Neural cell (in vitro differentiated cells): Measurements from ENCODE around the gene ECM2. TPM values are rescaled to one million over a fixed set of nuclear protein-coding genes. Genes with fewer than 3 reads are reported as not detected.

Experiments
- H2AFZ ChIP-seq: fragments of 200-600, 300-800 bp; sonication (generic), shearing (Covaris generic); 2 replicates; pipeline ENCODE4 v1.6.0; 2014; ENCODE audit warnings: low read depth, mild to moderate bottlenecking, antibody characterized with exemption, low read length, moderate library complexity
- H3F3A ChIP-seq: fragments of 200-600 bp; shearing (Covaris generic); 2 replicates; pipeline ENCODE4 v1.6.1; 2016; ENCODE audit warnings: mild to moderate bottlenecking, moderate library complexity, mixed read lengths, antibody characterized with exemption, low read length; ENCODE audit not compliant: insufficient read depth, poor library complexity, severe bottlenecking
- H3K27ac ChIP-seq: fragments of 200-600, 300-800 bp; sonication (generic), shearing (Covaris generic); 2 replicates; pipeline ENCODE4 v1.5.1; 2014; ENCODE audit warnings: mild to moderate bottlenecking, low read length, moderate library complexity
- H3K27me3 ChIP-seq: fragments of 300-800, 200-600 bp; sonication (generic), shearing (Covaris generic); 2 replicates; pipeline ENCODE4 v1.6.0; 2014; ENCODE audit warnings: mild to moderate bottlenecking, low read depth, low read length, moderate library complexity; ENCODE audit not compliant: insufficient read depth
- H3K36me3 ChIP-seq: fragments of 300-800, 200-600 bp; sonication (generic), shearing (Covaris generic); 2 replicates; pipeline ENCODE4 v1.5.1; 2014; ENCODE audit warnings: mild to moderate bottlenecking, antibody characterized with exemption, low read length, moderate library complexity; ENCODE audit not compliant: insufficient read depth
- H3K4me2 ChIP-seq: fragments of 300-800, 200-600 bp; sonication (generic), shearing (Covaris generic); 2 replicates; pipeline ENCODE4 v1.6.0; 2014; ENCODE audit warnings: mild to moderate bottlenecking, low read length
- H3K4me3 ChIP-seq: fragments of 300-800, 200-600 bp; sonication (generic), shearing (Covaris generic); 2 replicates; pipeline ENCODE4 v1.5.1; 2014; ENCODE audit warnings: mild to moderate bottlenecking, low read length, moderate library complexity
- H3K79me2 ChIP-seq: fragments of 200-600 bp; shearing (Covaris generic); replicated peaks from 2 replicates; pipeline ENCODE4 v1.6.0; 2014; ENCODE audit warnings: mild to moderate bottlenecking, low read length, moderate library complexity; ENCODE audit not compliant: insufficient read depth
- H3K9ac ChIP-seq: fragments of 300-800, 200-600 bp; sonication (generic), shearing (Covaris generic); 2 replicates; pipeline ENCODE4 v1.6.1; 2016; ENCODE audit warnings: mild to moderate bottlenecking, low read length, mixed read lengths
- H3K9me2 ChIP-seq: fragments of 200-600 bp; shearing (Covaris generic); 2 replicates; pipeline ENCODE4 v1.6.1; 2016; ENCODE audit warnings: mild to moderate bottlenecking, low read length, mixed read lengths; ENCODE audit not compliant: insufficient read depth
- H3K9me3 ChIP-seq: fragments of 200-600, 300-800 bp; sonication (generic), shearing (Covaris generic); 2 replicates; pipeline ENCODE4 v1.6.1; 2016; ENCODE audit warnings: mild to moderate bottlenecking, mixed run types, low read length, moderate library complexity, mixed read lengths
- H4K20me1 ChIP-seq: fragments of 200-600 bp; shearing (Covaris generic); 2 replicates; pipeline ENCODE4 v1.6.1; 2016; ENCODE audit warnings: mild to moderate bottlenecking, mixed run types; ENCODE audit not compliant: insufficient read depth
- CTCF ChIP-seq: fragments of 450-650 bp; IDR thresholded peaks from 2 replicates; pipeline ENCODE4 v1.5.1; 2014; ENCODE audit warnings: antibody characterized with exemption, mild to moderate bottlenecking, moderate library complexity; ENCODE audit not compliant: poor library complexity, severe bottlenecking
- EP300 ChIP-seq: fragments of 450-650 bp; conservative IDR thresholded peaks from 2 replicates; pipeline ENCODE4 v1.6.1; 2014; ENCODE audit warnings: antibody characterized with exemption, mild to moderate bottlenecking, moderate library complexity; ENCODE audit not compliant: poor library complexity, severe bottlenecking
- EZH2 ChIP-seq: fragments of 200-600, 300-800 bp; shearing (Covaris generic), sonication (generic); IDR thresholded peaks from 2 replicates; pipeline ENCODE4 v1.6.1; 2014; ENCODE audit warnings: antibody characterized with exemption, low read length, borderline replicate concordance, mild to moderate bottlenecking; ENCODE audit not compliant: insufficient read depth, poor library complexity, severe bottlenecking
- MXI1 ChIP-seq: fragments of 450-650 bp; conservative IDR thresholded peaks from 2 replicates; pipeline ENCODE4 v1.6.1; 2014; ENCODE audit warnings: antibody characterized with exemption, mild to moderate bottlenecking; ENCODE audit not compliant: poor library complexity, severe bottlenecking
- POLR2AphosphoS5 ChIP-seq: IDR thresholded peaks from 2 replicates; pipeline ENCODE4 v1.6.1; 2012
- RAD21 ChIP-seq: fragments of 450-650 bp; conservative IDR thresholded peaks from 2 replicates; pipeline ENCODE4 v1.6.1; 2014; ENCODE audit warnings: antibody characterized with exemption, mild to moderate bottlenecking, moderate library complexity
- REST ChIP-seq: IDR thresholded peaks from 2 replicates; pipeline ENCODE4 v1.6.1; 2012; ENCODE audit warnings: borderline replicate concordance
- SMC3 ChIP-seq: fragments of 450-650 bp; conservative IDR thresholded peaks from 2 replicates; pipeline ENCODE4 v1.6.1; 2014; ENCODE audit warnings: antibody characterized with exemption, mild to moderate bottlenecking, moderate library complexity; ENCODE audit not compliant: poor library complexity
- TAF1 ChIP-seq: IDR thresholded peaks from 2 replicates; pipeline ENCODE4 v1.6.1; 2012; ENCODE audit warnings: low read depth
- polyA plus RNA-seq: library from polyadenylated mRNA; depleted of rRNA; stranded (reverse); fragments of >200 nt; gene quantifications from 2 replicates; pipeline ENCODE4 v1.2.3, GENCODE V29; 2014

The ECM2 gene
- polyA plus RNA-seq, 1 donor from 2014 or later = not detected

GRCh38 chr9:92468206-92468605 lies 67.6 kb downstream of the ECM2 start:
- H3K9me3 ChIP-seq = no peaks in the 10 kb centered on the region
- H3K27me3 ChIP-seq = no peaks in the 10 kb centered on the region
- H3K79me2 ChIP-seq = no peaks in the 10 kb centered on the region
- no peak overlapping the region for H2AFZ ChIP-seq
- H3K36me3 ChIP-seq = no peaks in the 10 kb centered on the region
- no peak overlapping the region for H3K27ac ChIP-seq
- TF ChIP-seq EZH2 = no peak
- no peak for TF ChIP-seq SMC3
- no peak for TF ChIP-seq RAD21
- no peak for TF ChIP-seq CTCF
- no peak for TF ChIP-seq POLR2AphosphoS5
- no peaks in the 10 kb centered on the region for H4K20me1 ChIP-seq
- H3K9me2 ChIP-seq = no peaks in the 10 kb centered on the region
- H3K9ac ChIP-seq = no peak overlapping the region
- no peaks in the 10 kb centered on the region for H3F3A ChIP-seq
- no peak overlapping the region for H3K4me3 ChIP-seq
- no peak overlapping the region for H3K4me2 ChIP-seq

GRCh38 chr9:92467511-92467910 lies 68.3 kb downstream of the ECM2 start:
- H3K27ac ChIP-seq = no peak overlapping the region
- H3K4me3 ChIP-seq = no peak overlapping the region
- TF ChIP-seq REST (no peak), RAD21 (no peak), TAF1 (no peak), EZH2 (no peak), EP300 (no peak), CTCF (no peak), MXI1 (no peak), SMC3 (no peak), POLR2AphosphoS5 (no peak)
- H3F3A ChIP-seq = no peaks in the 10 kb centered on the region
- no peaks in the 10 kb centered on the region for H3K79me2 ChIP-seq
- no peaks in the 10 kb centered on the region for H3K27me3 ChIP-seq
- H3K9me2 ChIP-seq = no peaks in the 10 kb centered on the region
- H3K9ac ChIP-seq = no peak overlapping the region
- H2AFZ ChIP-seq = no peak overlapping the region
- no peaks in the 10 kb centered on the region for H4K20me1 ChIP-seq
- no peaks in the 10 kb centered on the region for H3K36me3 ChIP-seq
- H3K9me3 ChIP-seq = no peaks in the 10 kb centered on the region
- H3K4me2 ChIP-seq = no peak overlapping the region
